HG03342 (cell line): ENCODE results near the gene IPO4.

ENCODE experiments used
- ATAC-seq: cut with Tn5 transposase; IDR thresholded peaks from one replicate; pipeline ENCODE4 v1.9.1; 2021; ENCODE audit warnings: mild to moderate bottlenecking, moderate library complexity; ENCODE audit not compliant: unreplicated experiment

Gene IPO4

DNA sequence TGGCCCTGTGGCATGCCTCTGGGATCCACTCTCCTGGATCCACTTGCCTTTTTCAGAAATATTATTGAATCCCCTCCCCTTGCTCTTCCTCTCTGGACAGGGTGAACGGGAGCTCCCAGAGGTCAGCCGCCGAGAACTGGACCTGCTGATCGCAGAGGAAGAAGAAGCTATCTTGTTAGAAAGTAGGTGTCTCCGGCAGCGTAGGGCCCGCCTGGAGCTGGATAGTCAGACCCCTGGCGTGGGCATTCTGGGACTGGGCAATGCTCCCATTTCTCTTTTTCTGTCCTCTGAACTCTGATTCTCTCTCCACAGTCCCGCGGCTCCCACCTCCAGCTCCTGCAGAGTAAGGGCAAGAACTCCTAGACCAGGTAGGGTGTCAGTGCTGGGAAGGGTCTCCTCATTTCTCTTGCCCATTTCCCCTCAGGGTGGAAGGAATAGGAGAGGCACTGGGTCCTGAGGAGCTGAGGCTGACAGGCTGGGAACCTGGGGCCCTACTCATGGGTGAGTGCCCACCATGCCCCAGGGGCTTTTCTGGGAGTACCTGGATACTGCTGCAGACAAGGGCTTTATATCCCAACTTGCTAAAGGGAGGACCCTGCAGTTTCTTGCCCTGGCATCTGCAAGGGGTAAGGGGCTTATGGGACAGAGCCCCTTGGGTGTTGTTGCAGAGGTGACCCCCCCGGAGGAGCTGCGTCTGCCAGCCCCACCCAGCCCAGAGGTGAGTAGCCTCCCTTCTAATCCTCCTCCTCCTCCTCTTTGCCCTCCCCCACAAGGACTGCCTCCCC is 11.4 kb downstream of the IPO4 start:
- no peak for ATAC-seq

DNA sequence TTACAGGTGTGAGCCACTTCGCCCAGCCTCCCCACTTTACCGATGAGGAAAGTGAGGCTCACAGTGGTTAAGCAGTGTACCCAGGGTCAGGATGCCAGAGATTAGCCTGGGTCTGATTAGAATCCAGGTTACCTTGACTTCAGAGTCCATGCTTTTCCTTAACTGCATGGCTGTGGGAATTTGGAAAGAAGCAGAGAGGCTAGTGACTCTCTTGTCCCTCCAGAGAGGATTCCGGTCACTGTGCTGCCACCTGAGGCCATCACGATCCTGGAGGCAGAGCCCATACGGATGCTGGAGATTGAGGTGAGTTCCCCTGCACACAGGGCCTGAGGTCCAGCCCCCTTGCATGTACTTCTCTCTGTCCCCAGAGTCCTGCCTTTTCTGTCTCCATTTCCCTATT is 12.0 kb downstream of the IPO4 start:
- ATAC-seq = no peak

DNA sequence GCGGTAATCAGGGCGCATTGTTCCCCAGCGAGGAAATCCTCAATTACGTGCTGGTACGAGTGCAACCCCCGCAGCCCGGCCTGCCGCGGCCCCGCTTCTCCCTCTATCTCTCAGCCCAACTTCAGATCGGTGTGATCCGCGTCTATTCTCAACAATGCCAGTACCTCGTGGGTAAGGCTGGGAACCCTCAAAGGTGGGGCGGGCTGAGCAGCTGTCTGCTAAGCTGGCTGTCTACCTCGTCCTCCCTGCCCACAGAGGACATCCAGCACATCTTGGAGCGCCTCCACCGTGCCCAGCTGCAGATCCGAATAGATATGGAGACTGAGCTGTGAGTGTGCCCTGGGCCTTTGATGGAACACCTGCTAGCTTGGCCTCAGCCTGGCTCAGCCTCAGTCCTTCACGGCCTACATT is 15.7 kb downstream of the IPO4 start:
- ATAC-seq = no peak

DNA sequence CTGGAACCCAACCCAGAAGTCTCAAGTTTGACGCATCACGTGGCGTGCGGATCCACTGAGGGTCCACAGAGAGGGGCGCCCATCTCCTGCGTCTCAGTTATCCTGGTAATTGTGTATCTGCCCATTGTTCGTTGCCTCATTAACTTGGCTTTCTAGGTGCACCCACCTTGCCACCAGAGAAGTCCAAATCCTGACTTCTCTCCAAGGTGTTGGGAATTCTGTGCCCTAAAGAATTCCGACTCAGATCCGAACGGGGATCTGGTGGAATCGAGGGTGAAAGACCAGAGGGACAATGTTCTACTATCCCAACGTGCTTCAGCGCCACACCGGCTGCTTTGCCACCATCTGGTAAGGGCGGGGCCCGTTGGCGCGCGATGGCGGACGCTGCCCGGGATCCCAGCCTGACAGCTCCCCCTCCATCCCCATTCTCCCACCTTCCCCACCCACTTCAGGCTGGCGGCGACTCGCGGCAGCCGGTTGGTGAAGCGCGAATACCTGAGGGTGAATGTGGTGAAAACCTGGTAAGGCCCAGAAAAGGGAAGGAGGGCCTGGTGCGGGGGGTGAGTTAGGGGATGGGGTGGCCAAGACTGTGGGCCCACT is 16.3 kb downstream of the IPO4 start:
- no peak for ATAC-seq

DNA sequence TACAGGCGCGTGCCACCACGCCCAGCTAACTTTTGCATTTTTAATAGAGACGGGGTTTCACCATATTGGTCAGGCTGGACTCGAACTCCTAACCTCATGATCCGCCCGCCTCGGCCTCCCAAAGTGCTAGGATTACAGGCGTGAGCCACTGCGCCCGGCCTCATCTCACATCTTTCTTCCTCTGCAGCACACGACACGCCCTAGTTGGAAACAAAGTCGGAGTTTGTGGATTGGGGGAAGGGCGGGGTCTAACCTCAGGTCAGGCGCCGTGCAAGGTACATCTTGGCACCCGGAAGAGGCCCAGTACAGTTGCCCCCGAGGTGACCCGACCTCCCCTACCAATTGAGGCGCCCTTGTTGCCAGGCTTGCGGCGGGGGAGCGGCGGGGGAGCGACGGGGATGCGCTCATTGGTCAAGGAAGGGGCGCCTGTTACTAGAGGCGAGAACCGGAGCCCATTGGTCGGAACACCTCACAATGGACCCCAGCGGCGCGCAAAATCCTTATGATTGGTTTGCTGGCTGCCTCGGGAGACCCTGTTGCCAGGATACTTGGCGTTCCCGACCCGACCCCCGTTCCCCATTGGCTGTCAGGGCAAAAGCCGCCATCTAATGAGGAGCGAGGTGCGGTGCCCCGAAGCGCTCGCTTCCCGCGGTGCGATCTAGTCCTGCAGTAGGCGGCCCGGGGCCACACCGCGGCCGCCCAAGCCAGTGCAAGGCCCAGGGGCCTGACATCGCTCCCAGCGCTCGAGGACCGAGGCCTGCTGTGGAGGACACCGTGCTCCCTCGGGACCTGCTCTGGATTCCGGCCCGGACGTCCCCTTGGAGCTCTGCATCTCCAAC is 17.0 kb downstream of the IPO4 start, which contains the start of gene REC8:
REC8 (plus strand) TSS at position 659 of the 839 bp plus-strand sequence. CDS start 473 bp downstream, outside the sequence.
- ATAC-seq = peak; percentile 72

DNA sequence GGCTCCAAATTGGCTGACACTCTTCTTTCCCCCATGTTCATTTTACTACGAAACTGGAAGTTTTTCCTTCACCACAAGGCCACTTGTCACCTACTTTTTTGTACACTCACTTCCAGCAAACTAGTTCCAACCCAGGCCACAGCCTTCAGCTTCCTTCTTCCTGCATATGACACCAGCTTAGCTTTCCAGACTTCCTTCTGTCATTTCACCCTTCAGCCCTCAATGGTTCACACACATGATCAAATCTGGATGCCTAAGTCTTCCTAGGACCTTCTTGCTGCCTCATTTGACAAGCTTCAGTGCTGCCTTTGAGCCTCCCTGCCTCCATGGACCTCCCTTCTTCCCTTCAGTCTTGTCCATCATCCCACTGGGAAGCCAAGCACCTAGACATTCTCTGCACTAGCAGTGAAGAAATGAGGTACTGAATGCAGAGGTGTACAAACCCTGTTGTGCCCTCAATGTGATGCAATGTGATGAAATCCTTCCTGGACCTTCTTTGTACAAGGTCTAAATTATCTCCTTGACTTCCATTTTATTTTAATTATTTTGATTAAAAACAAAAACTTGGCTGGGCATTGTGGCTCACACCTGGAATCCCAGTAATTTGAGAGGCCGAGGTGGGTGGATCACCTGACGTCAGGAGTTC is 21.0 kb downstream of the IPO4 start:
- no peak for ATAC-seq

DNA sequence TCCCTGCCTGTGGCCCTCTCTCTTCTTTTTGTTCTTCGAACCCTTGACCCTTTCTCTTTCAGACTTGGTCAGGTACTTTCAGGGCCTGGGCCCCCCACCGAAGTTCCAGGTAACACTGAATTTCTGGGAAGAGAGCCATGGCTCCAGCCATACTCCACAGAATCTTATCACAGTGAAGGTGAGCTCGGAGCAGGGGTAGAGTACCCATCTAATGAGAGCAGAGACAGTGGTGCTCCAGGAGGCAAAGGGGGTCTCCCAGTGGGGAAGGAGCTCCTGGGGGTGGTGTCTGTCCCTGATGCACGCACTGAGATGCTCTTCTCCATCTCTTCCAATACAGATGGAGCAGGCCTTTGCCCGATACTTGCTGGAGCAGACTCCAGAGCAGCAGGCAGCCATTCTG is 22.8 kb downstream of the IPO4 start:
- no peak for ATAC-seq

DNA sequence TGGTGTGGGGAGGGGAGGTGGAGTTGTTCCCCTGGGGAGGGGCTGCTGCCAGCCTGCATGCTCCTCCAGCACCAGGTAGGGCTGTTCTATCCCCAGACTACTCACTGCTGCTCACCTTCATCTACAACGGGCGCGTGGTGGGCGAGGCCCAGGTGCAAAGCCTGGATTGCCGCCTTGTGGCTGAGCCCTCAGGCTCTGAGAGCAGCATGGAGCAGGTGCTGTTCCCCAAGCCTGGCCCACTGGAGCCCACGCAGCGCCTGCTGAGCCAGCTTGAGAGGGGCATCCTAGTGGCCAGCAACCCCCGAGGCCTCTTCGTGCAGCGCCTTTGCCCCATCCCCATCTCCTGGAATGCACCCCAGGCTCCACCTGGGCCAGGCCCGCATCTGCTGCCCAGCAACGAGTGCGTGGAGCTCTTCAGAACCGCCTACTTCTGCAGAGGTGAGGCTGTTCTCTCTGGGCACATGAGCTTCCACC is 24.1 kb downstream of the IPO4 start:
- no peak for ATAC-seq

DNA sequence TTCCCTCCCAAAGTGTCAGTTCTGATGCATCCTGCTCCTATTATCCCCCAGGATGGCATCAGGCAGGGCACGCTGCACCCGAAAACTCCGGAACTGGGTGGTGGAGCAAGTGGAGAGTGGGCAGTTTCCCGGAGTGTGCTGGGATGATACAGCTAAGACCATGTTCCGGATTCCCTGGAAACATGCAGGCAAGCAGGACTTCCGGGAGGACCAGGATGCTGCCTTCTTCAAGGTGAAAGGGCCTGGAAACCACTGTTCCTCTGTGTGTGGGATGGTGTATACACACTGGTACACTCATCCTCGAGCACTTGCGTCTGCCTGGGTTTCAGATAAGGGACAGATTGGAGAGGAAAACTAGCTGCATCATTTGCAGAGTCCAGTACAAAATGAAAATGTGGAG is 26.5 kb downstream of the IPO4 start:
- no peak for ATAC-seq

DNA sequence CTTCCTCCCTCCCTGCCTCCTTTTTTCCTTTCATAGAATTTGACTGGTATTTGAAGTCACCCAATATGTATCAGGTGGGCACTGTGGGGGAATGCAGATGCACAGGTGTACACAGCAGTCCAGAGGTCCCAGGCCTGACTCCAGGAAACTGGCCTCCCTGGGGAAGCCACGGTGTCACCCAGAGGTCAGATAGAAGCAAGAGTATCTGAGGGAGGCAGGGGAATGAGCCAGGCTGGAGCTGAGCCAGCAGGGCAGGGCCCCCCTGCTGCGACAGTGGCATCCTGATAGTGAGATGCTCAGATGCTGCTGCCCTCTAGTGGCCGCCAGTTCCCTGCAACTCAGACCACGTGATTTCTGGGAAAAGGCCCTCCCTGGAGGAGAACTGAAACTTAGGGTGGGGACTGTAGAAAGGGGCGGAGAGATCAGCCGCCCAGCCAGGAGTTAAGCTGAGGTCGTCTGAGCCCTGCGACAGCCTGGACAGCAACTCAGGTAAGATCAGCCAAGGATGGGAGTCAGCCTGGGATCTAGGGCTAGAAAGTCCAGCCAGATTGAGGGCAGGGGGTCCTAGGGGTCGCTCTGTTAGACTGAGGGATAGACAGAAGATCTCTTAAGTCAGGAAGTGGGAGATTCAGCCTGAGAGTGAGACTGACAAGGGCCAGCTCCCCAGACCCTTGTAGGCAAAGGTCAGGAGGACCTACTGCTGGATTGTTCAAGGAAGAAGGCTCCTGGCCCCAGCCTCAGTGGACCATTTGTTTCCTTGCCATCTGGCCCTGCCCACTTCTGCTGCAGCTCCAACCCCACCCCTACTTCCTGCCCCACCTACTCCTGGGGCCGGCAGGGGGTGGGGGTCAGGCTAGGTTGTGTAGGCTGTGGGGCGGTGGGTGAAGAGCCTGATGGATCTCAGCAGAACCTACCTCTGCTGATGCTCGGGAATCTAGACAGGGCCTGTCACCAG is 27.5 kb downstream of the IPO4 start, which contains the start of gene IRF9:
IRF9 (plus strand) TSS at position 416 of the 955 bp plus-strand sequence. CDS start 880 bp downstream, outside the sequence.
- peak; percentile 70 for ATAC-seq

DNA sequence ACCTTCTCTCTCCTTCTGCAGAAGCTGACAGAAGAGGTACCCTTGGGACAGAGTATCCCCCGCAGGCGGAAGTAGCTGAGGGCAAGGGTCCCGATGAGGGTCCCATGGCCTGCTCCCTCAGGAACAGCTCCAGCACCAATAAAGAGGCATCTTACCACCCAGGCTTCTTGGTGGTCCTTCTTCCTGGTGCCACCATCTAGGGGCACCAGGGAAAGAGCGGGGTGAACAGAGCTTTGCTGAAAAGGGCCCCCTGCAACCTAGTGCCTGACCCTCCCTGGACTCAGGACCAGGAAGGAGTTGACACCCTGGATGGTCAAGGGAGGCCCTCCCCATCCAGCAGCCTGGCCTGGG is 28.1 kb downstream of the IPO4 start:
- ATAC-seq = no peak

DNA sequence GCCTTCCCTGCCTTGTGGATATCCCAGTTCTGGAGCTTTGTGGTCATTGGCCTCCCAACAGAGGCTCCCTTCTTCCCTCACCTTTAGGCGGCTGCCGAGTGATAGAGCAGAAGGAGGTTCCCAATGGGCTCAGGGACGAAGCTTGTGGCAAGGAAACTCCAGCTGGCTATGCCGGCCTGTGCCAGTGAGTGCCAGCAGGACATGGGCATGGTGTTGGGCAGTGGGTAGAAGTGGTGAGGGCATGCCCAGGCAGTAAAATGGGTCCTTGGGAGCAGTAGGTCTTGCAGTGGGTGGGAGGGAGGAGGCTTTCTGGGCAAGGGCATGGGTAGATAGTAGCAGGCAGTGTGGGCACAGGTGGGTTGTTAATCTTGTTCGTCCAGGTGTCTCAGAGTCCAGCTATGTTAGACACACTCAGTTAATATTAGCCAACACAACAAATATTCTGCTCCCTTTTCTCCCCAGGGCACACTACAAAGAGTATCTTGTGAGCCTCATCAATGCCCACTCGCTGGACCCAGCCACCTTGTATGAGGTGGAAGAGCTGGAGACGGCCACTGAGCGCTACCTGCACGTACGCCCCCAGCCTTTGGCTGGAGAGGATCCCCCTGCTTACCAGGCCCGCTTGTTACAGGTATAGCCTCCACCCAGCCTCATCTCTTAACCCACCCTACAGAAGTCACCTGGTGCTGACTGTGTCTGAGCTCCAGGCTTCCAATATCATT is 28.7 kb downstream of the IPO4 start:
- no peak for ATAC-seq

DNA sequence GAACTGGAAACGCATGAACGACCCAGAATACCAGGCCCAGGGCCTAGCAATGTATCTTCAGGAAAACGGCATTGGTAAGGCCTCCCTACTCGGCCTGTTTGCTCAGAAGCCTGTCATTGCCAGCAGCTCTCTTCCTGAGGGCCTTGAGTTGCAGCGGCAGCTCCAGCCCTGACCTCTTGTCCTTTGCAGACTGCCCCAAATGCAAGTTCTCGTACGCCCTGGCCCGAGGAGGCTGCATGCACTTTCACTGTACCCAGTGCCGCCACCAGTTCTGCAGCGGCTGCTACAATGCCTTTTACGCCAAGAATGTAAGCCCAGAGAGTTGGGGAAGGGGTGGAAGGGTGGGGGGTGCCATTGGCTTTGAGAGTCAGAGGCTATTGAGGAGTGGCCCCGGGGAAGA is 31.3 kb downstream of the IPO4 start:
- ATAC-seq = no peak

DNA sequence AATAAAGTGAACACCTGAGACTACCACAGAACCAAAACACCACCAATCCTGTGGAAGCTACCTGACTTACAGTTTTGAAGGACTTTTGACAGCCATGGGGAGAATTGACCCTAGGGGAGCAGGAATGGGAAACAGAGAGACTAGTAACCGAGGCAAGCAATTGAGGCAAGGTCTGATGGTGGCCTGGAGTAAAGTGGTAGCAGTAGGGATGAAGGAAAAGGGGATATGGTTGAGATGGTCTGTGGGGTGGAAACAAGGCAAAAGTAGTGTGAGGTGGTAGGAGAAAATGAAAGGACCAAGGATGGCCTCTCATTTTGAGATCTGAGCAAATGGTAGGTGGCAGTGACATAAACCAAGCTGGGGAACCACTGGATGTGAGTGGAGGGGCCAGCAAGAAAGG is 31.8 kb downstream of the IPO4 start:
- no peak for ATAC-seq

DNA sequence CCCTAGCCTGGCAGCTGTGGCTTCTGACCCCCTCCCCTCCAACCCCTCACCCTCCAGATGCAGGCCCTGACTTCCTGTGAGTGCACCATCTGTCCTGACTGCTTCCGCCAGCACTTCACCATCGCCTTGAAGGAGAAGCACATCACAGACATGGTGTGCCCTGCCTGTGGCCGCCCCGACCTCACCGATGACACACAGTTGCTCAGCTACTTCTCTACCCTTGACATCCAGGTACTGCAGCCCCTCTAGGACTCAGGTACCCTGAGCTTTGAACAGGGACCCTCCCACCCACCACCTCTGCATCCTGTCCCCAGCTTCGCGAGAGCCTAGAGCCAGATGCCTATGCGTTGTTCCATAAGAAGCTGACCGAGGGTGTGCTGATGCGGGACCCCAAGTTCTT is 33.5 kb downstream of the IPO4 start:
- no peak for ATAC-seq

DNA sequence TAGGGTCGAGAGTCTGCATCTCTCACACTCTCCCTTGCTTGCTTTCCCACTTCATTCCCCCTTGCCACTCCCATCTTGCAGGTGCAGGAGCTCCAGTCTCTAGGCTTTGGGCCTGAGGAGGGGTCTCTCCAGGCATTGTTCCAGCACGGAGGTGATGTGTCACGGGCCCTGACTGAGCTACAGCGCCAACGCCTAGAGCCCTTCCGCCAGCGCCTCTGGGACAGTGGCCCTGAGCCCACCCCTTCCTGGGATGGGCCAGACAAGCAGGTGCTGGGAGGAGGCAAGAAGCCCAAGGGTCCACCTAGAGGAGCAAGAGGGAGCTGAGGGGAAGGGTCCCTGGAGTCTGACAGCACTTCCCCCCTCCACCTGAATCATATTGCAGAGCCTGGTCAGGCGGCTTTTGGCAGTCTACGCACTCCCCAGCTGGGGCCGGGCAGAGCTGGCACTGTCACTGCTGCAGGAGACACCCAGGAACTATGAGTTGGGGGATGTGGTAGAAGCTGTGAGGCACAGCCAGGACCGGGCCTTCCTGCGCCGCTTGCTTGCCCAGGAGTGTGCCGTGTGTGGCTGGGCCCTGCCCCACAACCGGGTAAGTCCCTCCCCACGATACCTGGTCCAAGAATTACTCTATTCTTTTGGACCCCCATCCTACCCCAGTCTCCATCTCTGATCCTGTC is 37.1 kb downstream of the IPO4 start:
- ATAC-seq = no peak

DNA sequence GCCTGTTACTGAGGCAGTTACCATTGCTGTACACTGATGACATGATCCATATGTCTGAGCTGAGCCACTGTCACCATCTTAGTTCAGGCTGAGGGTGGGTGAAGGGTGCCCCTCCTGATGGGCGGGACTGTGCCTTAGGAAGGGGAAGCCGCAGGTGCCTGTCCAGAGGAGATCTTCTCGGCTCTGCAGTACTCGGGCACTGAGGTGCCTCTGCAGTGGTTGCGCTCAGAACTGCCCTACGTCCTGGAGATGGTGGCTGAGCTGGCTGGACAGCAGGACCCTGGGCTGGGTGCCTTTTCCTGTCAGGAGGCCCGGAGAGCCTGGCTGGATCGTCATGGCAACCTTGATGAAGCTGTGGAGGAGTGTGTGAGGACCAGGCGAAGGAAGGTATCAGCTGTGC is 37.6 kb downstream of the IPO4 start:
- no peak for ATAC-seq

DNA sequence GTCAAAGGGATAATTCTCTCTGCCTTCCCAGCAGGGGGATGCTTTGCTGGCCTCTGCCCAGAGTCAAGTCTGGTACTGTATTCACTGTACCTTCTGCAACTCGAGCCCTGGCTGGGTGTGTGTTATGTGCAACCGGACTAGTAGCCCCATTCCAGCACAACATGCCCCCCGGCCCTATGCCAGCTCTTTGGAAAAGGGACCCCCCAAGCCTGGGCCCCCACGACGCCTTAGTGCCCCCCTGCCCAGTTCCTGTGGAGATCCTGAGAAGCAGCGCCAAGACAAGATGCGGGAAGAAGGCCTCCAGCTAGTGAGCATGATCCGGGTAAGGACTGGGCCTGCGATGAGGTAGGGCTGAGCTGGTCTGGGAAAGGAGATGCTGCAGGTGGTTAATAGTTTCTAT is 38.0 kb downstream of the IPO4 start:
- ATAC-seq = no peak

DNA sequence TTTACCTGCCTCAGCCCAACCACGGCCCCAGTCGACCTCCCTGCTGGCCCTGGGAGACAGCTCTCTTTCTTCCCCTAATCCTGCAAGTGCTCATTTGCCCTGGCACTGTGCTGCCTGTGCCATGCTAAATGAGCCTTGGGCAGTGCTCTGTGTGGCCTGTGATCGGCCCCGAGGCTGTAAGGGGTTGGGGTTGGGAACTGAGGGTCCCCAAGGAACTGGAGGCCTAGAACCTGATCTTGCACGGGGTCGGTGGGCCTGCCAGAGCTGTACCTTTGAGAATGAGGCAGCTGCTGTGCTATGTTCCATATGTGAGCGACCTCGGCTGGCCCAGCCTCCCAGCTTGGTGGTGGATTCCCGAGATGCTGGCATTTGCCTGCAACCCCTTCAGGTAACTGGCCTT is 38.6 kb downstream of the IPO4 start:
- ATAC-seq = no peak
